Measurements from ENCODE around the gene FAM227B.

GRCh38 chr15:49627407-49627877, 6.8 kb upstream of the FAM227B start:
- no peak for TF ChIP-seq POLR2A (IDR thresholded peaks at IDR 0.05; ENCODE audit: low read depth, low read length)
- TF ChIP-seq POLR2AphosphoS5 (IDR thresholded peaks at IDR 0.05; ENCODE audit: low read depth, low read length), result no peak
- TF ChIP-seq TAF1 (IDR thresholded peaks at IDR 0.05; ENCODE audit: low read depth, low read length), result no peak
- no peak for TF ChIP-seq POU2F2 (IDR thresholded peaks at IDR 0.05; ENCODE audit: low read depth, low read length)
- no peak for TF ChIP-seq PAX5 (IDR thresholded peaks at IDR 0.05; ENCODE audit: insufficient read depth, low read length, severe bottlenecking)
- TF ChIP-seq SPI1 (IDR thresholded peaks at IDR 0.05; ENCODE audit: low read depth, low read length), result no peak

All from GM12891 (cell line).